Panc1 (cell line): ENCODE results near the gene UROD. TPM values are rescaled to one million over a fixed set of nuclear protein-coding genes. Genes with fewer than 3 reads are reported as not detected.

Experiments used
- ATAC-seq: fragments of 200-7000 bp; cut with Tn5 transposase; 2 replicates; pipeline ENCODE4 v1.9.1; 2020; ENCODE audit warnings: mild to moderate bottlenecking, moderate library complexity
- BruUV-seq: library from RNA; stranded (reverse); fragments of 400-500 nt; replicated peaks from 2 replicates; lab custom pipeline; 2021; lab: Mats Ljungman, UMichigan
- CTCF ChIA-PET: fragments of 300-600 bp; sonication (Branson Sonifier 250); formaldehyde crosslinking; loops from one replicate; lab custom pipeline; 2022; ENCODE audit warnings: antibody characterized with exemption; lab: Charles Lee
- POLR2A ChIA-PET: fragments of 300-600 bp; sonication (Branson Sonifier 250); formaldehyde crosslinking; loops from one replicate; lab custom pipeline; 2022; ENCODE audit warnings: antibody characterized with exemption; lab: Charles Lee
- DNase-seq: peaks from one replicate; pipeline ENCODE4 v3.0.0-alpha.2; 2010; ENCODE audit warnings: low read depth, low spot score
- H3K27ac ChIP-seq: 2 replicates; pipeline ENCODE4 v1.5.1; 2011; ENCODE audit warnings: mild to moderate bottlenecking, low read length, inconsistent platforms
- H3K27me3 ChIP-seq: fragments of 200-500 bp; sonication (Bioruptor generic); 2 replicates; pipeline ENCODE4 v1.6.0; 2014; ENCODE audit warnings: low read length, inconsistent platforms; ENCODE audit not compliant: control insufficient read depth, insufficient read depth
- H3K36me3 ChIP-seq: fragments of 200-500 bp; sonication (Bioruptor generic); 2 replicates; pipeline ENCODE4 v1.5.1; 2014; ENCODE audit warnings: inconsistent platforms, mild to moderate bottlenecking, low read length, moderate library complexity; ENCODE audit not compliant: control insufficient read depth, insufficient read depth
- H3K4me1 ChIP-seq: 2 replicates; pipeline ENCODE4 v1.5.1; 2011; ENCODE audit warnings: inconsistent platforms, mild to moderate bottlenecking, low read length, moderate library complexity; ENCODE audit not compliant: control insufficient read depth, insufficient read depth
- H3K4me3 ChIP-seq, 2 experiments: 2 replicates each; pipeline ENCODE4 v1.5.1; 2011 to 2012; ENCODE audit warnings: low read depth in 2 of 2, low read length in 2 of 2, mild to moderate bottlenecking in 2 of 2, inconsistent platforms in 1 of 2, moderate library complexity in 1 of 2
- H3K9me3 ChIP-seq: fragments of 200-500 bp; sonication (Bioruptor generic); 2 replicates; pipeline ENCODE4 v1.5.1; 2014; ENCODE audit warnings: low read depth, mild to moderate bottlenecking, inconsistent platforms, low read length, moderate library complexity; ENCODE audit not compliant: control insufficient read depth, insufficient read depth
- CTCF ChIP-seq: fragments of 450-650 bp; IDR thresholded peaks from 2 replicates; pipeline ENCODE4 v1.5.1; 2017; ENCODE audit warnings: mild to moderate bottlenecking
- POLR2AphosphoS5 ChIP-seq: IDR thresholded peaks from 2 replicates; pipeline ENCODE4 v1.6.1; 2012; ENCODE audit warnings: mild to moderate bottlenecking, low read depth, low read length, moderate library complexity
- REST ChIP-seq, 2 experiments: IDR thresholded peaks; 2 replicates each; pipeline ENCODE4 v1.6.1; 2011 to 2012; ENCODE audit warnings: low read depth in 2 of 2, control low read depth in 1 of 2, low read length in 1 of 2, mild to moderate bottlenecking in 1 of 2, moderate library complexity in 1 of 2; ENCODE audit not compliant: insufficient read depth in 1 of 2
- SIN3A ChIP-seq: IDR thresholded peaks from 2 replicates; pipeline ENCODE4 v1.6.1; 2012; ENCODE audit warnings: low read depth, mild to moderate bottlenecking, low read length, moderate library complexity, borderline replicate concordance; ENCODE audit not compliant: insufficient read depth
- TCF7L2 ChIP-seq: IDR thresholded peaks from 2 replicates; pipeline ENCODE4 v1.6.1; 2011; ENCODE audit warnings: mild to moderate bottlenecking, low read depth, low read length, inconsistent platforms
- in situ Hi-C: cut with HindIII; loops from 2 replicates; pipeline ENCODE4 v1.10.0; 2016; ENCODE audit warnings: low sequenced_read_pairs, low pct_unique_long_range_greater_than_20kb
- intact Hi-C: fragments of 100-400 bp; cut with micrococcal nuclease; formaldehyde crosslinking; loops from one replicate; pipeline ENCODE4 v1.10.0; 2022; ENCODE audit not compliant: unreplicated experiment
- total RNA-seq: library from RNA; stranded (reverse); gene quantifications from one replicate; pipeline ENCODE4 v1.2.1, GENCODE V29; 2021; ENCODE audit not compliant: unreplicated experiment

Gene UROD
- total RNA-seq, 1 experiment from 2014 or later = 76.8 TPM

- Histone ChIP-seq H3K4me1 (no peaks in the 10 kb centered on the region), H3K27me3 (no peaks in the 10 kb centered on the region), H3K36me3 (no peaks in the 10 kb centered on the region), H3K27ac (no peak overlapping the region), H3K4me3 (no peak overlapping the region), H3K9me3 (no peaks in the 10 kb centered on the region)
- intact Hi-C loops (no loop called here), in situ Hi-C loops (no loop called here)
- CTCF ChIA-PET = no interaction called here
- no peak for ATAC-seq
- TF ChIP-seq SIN3A (no peak), TCF7L2 (no peak), REST (IDR thresholded peaks at IDR 0.05; ENCODE audit: insufficient read depth in 1 of 2, low read depth in 2 of 2, low read length in 1 of 2) (no peak), CTCF (no peak), POLR2AphosphoS5 (no peak)
- DNase-seq = no peak
- POLR2A ChIA-PET = no interaction called here
- BruUV-seq = no TSS peak
Observed at GRCh38 chr1:45026446-45026845, 14.4 kb downstream of the UROD start.

DNA sequence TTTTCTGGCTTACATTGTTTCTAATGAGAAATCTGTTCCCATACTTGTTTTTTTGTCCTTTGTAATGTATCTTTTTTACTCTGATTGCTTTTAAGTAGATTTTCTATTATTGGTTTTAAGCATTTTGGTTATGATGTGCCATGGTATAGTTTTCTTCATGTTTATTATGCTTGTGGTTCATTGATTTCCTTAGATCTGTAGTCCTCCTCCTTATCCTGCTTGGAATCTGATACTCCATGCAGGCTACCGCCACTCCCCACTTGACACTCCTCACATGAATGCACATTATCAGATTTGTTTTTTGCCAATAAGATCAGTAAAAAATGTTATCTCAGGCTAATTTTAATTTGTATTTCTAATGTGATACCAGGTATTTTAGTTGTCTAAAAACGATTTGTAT is 20.8 kb downstream of the UROD start:
- no peaks in the 10 kb centered on the region for H3K9me3 ChIP-seq
- no peaks in the 10 kb centered on the region for H3K36me3 ChIP-seq
- H3K27me3 ChIP-seq = no peaks in the 10 kb centered on the region
- in situ Hi-C loops (no loop called here), intact Hi-C loops (no loop called here)
- no peak overlapping the region for H3K27ac ChIP-seq
- no peaks in the 10 kb centered on the region for H3K4me1 ChIP-seq
- ChIA-PET POLR2A (no interaction called here), CTCF (no interaction called here)
- DNase-seq (no peak), ATAC-seq (no peak)
- no TSS peak for BruUV-seq
- TF ChIP-seq REST (IDR thresholded peaks at IDR 0.05; ENCODE audit: insufficient read depth in 1 of 2, low read depth in 2 of 2, low read length in 1 of 2) (no peak), POLR2AphosphoS5 (no peak), SIN3A (no peak), TCF7L2 (no peak), CTCF (no peak)
- no peak overlapping the region for H3K4me3 ChIP-seq
